Measurements from ENCODE around the gene BMX.

BMX gene

GRCh38 chrX:15570145-15570544, 69.5 kb downstream of the BMX start:
- no peak for DNase-seq (ENCODE audit: low read depth in 2 of 2)

- DNase-seq (ENCODE audit: low read depth in 2 of 2) = no peak
Observed at GRCh38 chrX:15574017-15574416, 73.4 kb downstream of the BMX start.

- DNase-seq (ENCODE audit: low read depth in 2 of 2) = no peak
Observed at GRCh38 chrX:15576019-15576418, 75.4 kb downstream of the BMX start.

GRCh38 chrX:15579778-15580747, 79.5 kb downstream of the BMX start:
- DNase-seq (ENCODE audit: low read depth in 2 of 2) = no peak

- no peak for DNase-seq (ENCODE audit: low read depth in 2 of 2)
Observed at GRCh38 chrX:15594371-15594770, 93.8 kb downstream of the BMX start.

GRCh38 chrX:15598026-15598425, 97.4 kb downstream of the BMX start:
- no peak for DNase-seq (ENCODE audit: low read depth in 2 of 2)

- DNase-seq (ENCODE audit: low read depth in 2 of 2) = no peak
Observed at GRCh38 chrX:15599461-15599860, 98.9 kb downstream of the BMX start.

- DNase-seq (ENCODE audit: low read depth in 2 of 2) = no peak
Observed at GRCh38 chrX:15600049-15600448, 99.4 kb downstream of the BMX start.

GRCh38 chrX:15600745-15601144, 100.1 kb downstream of the BMX start, which contains the start of gene ACE2:
Gene ACE2 (minus strand): TSS chrX:15600960. CDS start chrX:15600911, 49 bp downstream.
- DNase-seq (ENCODE audit: low read depth in 2 of 2) = no peak

- DNase-seq (ENCODE audit: low read depth in 2 of 2) = no peak
Observed at GRCh38 chrX:15601932-15602331, 101.3 kb downstream of the BMX start.

GRCh38 chrX:15602761-15603160, 102.2 kb downstream of the BMX start:
- DNase-seq (ENCODE audit: low read depth in 2 of 2) = no peak

GRCh38 chrX:15605226-15605625, 104.6 kb downstream of the BMX start:
- DNase-seq (ENCODE audit: low read depth in 2 of 2) = no peak

Data from stimulated activated CD8-positive, alpha-beta memory T cell treated with anti-CD3 and anti-CD28 coated beads, Interleukin-7, amount 100 ng/mL, for 4 hours (primary cell).